Loucy (cell line): ENCODE measurements around the gene FSTL5.

ENCODE experiments used
- H2AFZ ChIP-seq: fragments of 200-600 bp; sonication (generic); 2 replicates; pipeline ENCODE4 v1.6.0; 2016; ENCODE audit warnings: antibody characterized with exemption, mild to moderate bottlenecking, low read length, moderate library complexity
- H3F3A ChIP-seq: fragments of 200-600 bp; 2 replicates; pipeline ENCODE4 v1.6.0; 2016; ENCODE audit warnings: antibody characterized with exemption, low read depth, mild to moderate bottlenecking
- H3K27me3 ChIP-seq: fragments of 200-600 bp; sonication (generic); 2 replicates; pipeline ENCODE4 v1.6.1; 2014; ENCODE audit warnings: low read length, mild to moderate bottlenecking; ENCODE audit not compliant: insufficient read depth, poor library complexity, severe bottlenecking
- H3K36me3 ChIP-seq: fragments of 200-600 bp; sonication (generic); 2 replicates; pipeline ENCODE4 v1.6.1; 2016; ENCODE audit warnings: low read length; ENCODE audit not compliant: insufficient read depth
- H3K4me1 ChIP-seq: fragments of 200-600 bp; sonication (generic); 2 replicates; pipeline ENCODE4 v1.5.1; 2014; ENCODE audit warnings: low read length, mild to moderate bottlenecking; ENCODE audit not compliant: insufficient read depth, poor library complexity, severe bottlenecking
- H3K4me2 ChIP-seq: fragments of 200-600 bp; sonication (generic); 2 replicates; pipeline ENCODE4 v1.6.0; 2014; ENCODE audit warnings: antibody characterized with exemption, low read length, low read depth, mild to moderate bottlenecking; ENCODE audit not compliant: poor library complexity, severe bottlenecking
- H3K4me3 ChIP-seq: fragments of 200-600 bp; sonication (generic); 2 replicates; pipeline ENCODE4 v1.5.1; 2014; ENCODE audit warnings: low read length, mild to moderate bottlenecking, mixed read lengths; ENCODE audit not compliant: poor library complexity, severe bottlenecking
- H3K79me2 ChIP-seq: fragments of 200-600 bp; sonication (generic); 2 replicates; pipeline ENCODE4 v1.6.1; 2014; ENCODE audit warnings: low read length; ENCODE audit not compliant: insufficient read depth
- H3K9ac ChIP-seq: fragments of 200-600 bp; sonication (generic); 2 replicates; pipeline ENCODE4 v1.6.0; 2014; ENCODE audit warnings: mild to moderate bottlenecking, low read depth, low read length, moderate library complexity; ENCODE audit not compliant: poor library complexity, severe bottlenecking
- H3K9me2 ChIP-seq: fragments of 200-600 bp; sonication (generic); replicated peaks from 2 replicates; pipeline ENCODE4 v1.6.1; 2016; ENCODE audit warnings: low read depth, low read length, mixed read lengths
- H3K9me3 ChIP-seq: fragments of 200-600 bp; sonication (generic); 2 replicates; pipeline ENCODE4 v1.6.1; 2014; ENCODE audit warnings: mild to moderate bottlenecking, antibody characterized with exemption, low read length, low read depth; ENCODE audit not compliant: insufficient read depth
- H4K20me1 ChIP-seq: fragments of 200-600 bp; sonication (generic); 2 replicates; pipeline ENCODE4 v1.6.0; 2014; ENCODE audit warnings: antibody characterized with exemption, low read length, mild to moderate bottlenecking; ENCODE audit not compliant: insufficient read depth, poor library complexity, severe bottlenecking
- CTCF ChIP-seq: fragments of 200-600 bp; sonication (generic); conservative IDR thresholded peaks from 2 replicates; pipeline ENCODE4 v1.5.1; 2014; ENCODE audit warnings: mild to moderate bottlenecking, antibody characterized with exemption, low read length
- EZH2phosphoT487 ChIP-seq: fragments of 200-600 bp; IDR thresholded peaks from 2 replicates; pipeline ENCODE4 v1.6.1; 2018; ENCODE audit warnings: antibody characterized with exemption, mild to moderate bottlenecking, moderate library complexity, borderline replicate concordance

Gene FSTL5

GRCh38 chr4:161817914-161818313 is 345.9 kb downstream of the FSTL5 start:
- Histone ChIP-seq H3K36me3 (no peaks in the 10 kb centered on the region), H2AFZ (no peak overlapping the region), H3K4me2 (no peak overlapping the region), H3K79me2 (no peaks in the 10 kb centered on the region), H3F3A (no peaks in the 10 kb centered on the region), H3K4me3 (no peak overlapping the region), H3K27me3 (no peaks in the 10 kb centered on the region), H3K9ac (no peak overlapping the region), H4K20me1 (no peaks in the 10 kb centered on the region), H3K9me2 (no peaks in the 10 kb centered on the region), H3K4me1 (no peaks in the 10 kb centered on the region), H3K9me3 (no peaks in the 10 kb centered on the region; the same call in 1 of the 2 replicates)
- TF ChIP-seq CTCF (no peak), EZH2phosphoT487 (no peak)

DNA sequence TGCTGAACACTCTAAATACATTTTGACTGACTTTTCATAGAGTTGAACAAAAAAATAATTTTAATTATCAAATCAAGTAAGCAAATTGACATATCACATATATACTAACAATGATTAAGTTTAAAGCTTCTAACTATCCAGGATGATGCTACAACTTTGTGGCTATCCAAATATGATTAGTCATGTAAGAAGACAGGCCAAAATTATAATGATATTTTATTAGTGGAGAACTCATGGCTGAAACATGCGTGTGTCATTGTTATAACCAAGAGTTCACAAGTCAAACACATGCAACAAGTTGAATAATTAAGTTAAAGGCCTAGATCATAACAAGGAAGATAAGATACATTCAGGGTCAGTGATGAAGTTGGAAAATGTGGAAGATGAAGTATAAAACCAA is 346.8 kb downstream of the FSTL5 start:
- no peaks in the 10 kb centered on the region for H3K4me1 ChIP-seq
- H3K9me3 ChIP-seq, result no peaks in the 10 kb centered on the region
- no peak overlapping the region for H2AFZ ChIP-seq
- no peaks in the 10 kb centered on the region for H3K36me3 ChIP-seq
- H3F3A ChIP-seq, result no peaks in the 10 kb centered on the region
- H4K20me1 ChIP-seq, result no peaks in the 10 kb centered on the region
- no peaks in the 10 kb centered on the region for H3K27me3 ChIP-seq
- H3K4me3 ChIP-seq, result no peak overlapping the region
- H3K9ac ChIP-seq, result no peak overlapping the region
- no peak overlapping the region for H3K4me2 ChIP-seq
- TF ChIP-seq CTCF (no peak), EZH2phosphoT487 (no peak)
- H3K79me2 ChIP-seq, result no peaks in the 10 kb centered on the region
- H3K9me2 ChIP-seq, result no peaks in the 10 kb centered on the region

DNA sequence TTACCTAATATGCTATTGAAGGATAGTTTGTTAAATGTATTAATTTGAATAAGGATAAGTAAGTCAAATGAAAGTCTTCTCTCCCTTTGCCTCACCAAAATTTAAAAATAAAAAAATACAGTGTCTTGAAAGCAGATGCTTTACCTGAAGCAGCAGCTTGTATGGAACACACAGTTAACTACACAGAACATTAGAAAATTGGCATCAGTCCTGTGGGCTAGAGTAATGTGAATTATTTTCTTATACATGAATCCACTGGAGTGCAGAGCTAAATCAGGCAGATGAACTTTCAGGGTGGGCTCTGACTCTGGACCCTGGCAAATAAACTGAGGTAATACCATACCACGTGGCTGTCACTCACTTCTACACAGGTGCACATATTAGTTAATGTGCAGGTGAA is 348.0 kb downstream of the FSTL5 start:
- TF ChIP-seq CTCF, result no peak
- no peak for TF ChIP-seq EZH2phosphoT487
- no peak overlapping the region for H2AFZ ChIP-seq

More for the DNA sequence above, 348.0 kb downstream of the FSTL5 start:
- no peaks in the 10 kb centered on the region for H3F3A ChIP-seq
- H3K9ac ChIP-seq, result no peak overlapping the region
- no peaks in the 10 kb centered on the region for H4K20me1 ChIP-seq
- no peaks in the 10 kb centered on the region for H3K36me3 ChIP-seq
- H3K9me2 ChIP-seq, result no peaks in the 10 kb centered on the region
- H3K4me2 ChIP-seq, result no peak overlapping the region
- H3K79me2 ChIP-seq, result no peaks in the 10 kb centered on the region
- H3K4me3 ChIP-seq, result no peak overlapping the region
- H3K4me1 ChIP-seq, result no peaks in the 10 kb centered on the region
- no peaks in the 10 kb centered on the region for H3K27me3 ChIP-seq
- no peaks in the 10 kb centered on the region for H3K9me3 ChIP-seq
